CD4-positive, alpha-beta T cell treated with Interleukin-1 beta for 1 hour (primary cell): ENCODE results near the gene CC2D1B.
"Not testable (repeated sequence)": the region's sequence is repeated elsewhere in the genome, so short reads cannot be mapped to it uniquely, and the experiment has no call there.

Source experiments
- DNase-seq, 2 donors: peaks; one replicate each; pipeline ENCODE4 v3.0.0-alpha.2; 2020 to 2022

The CC2D1B gene

GRCh38 chr1:52365746-52366516, at the start of gene CC2D1B:
CC2D1B (minus strand) TSS chr1:52366205; CDS start chr1:52364620, 1,585 bp downstream.
- DNase-seq: peak; percentile 100

DNA sequence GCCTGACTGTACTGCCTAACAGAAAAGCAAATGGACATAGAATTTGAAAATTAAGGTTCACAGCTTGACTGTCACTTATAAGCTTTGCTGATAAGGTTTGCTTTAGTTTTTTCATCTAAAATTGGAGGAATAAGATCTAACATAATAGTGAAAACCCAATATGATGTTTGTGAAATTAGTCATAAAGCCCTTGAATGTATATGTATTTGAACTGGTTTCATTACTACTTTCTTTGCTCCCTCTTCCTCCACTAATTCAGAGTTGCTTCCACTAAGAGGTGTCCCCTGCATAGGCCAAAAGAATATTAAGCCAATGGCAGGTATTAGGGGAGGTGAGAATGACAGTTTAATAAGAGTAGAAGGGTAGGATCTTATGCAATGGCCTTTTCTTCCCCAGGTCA, 48.9 kb upstream of the CC2D1B start:
- DNase-seq: no peak

DNA sequence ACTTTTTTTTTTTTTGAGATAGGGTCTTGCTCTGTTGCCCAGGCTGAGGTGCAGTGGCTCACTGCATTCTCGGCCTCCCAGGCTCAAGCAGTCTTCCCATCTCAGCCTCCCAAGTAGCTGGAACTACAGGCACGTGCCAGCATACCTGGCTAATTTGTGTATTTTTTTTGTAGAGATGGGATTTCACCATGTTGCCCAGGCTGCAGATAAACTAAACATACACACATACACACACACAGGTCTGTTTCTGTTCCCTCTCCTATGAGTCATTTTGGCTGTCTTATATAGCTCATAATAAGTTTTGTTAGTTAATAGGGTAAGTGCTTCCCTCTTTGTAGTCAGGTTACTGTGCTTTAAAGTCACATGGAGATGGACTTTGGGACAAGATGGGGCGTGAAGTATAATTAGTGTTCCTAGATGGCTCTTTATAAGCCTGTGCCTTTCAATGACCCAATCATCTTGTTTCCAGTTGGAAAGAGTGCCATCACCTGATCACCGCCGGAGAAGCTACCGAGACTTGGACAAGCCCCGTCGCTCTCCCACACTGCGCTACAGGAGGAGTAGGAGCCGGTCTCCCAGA, 47.5 kb upstream of the CC2D1B start:
- no peak for DNase-seq

GRCh38 chr1:52404975-52405338, 39.0 kb upstream of the CC2D1B start:
- DNase-seq: no peak

DNA sequence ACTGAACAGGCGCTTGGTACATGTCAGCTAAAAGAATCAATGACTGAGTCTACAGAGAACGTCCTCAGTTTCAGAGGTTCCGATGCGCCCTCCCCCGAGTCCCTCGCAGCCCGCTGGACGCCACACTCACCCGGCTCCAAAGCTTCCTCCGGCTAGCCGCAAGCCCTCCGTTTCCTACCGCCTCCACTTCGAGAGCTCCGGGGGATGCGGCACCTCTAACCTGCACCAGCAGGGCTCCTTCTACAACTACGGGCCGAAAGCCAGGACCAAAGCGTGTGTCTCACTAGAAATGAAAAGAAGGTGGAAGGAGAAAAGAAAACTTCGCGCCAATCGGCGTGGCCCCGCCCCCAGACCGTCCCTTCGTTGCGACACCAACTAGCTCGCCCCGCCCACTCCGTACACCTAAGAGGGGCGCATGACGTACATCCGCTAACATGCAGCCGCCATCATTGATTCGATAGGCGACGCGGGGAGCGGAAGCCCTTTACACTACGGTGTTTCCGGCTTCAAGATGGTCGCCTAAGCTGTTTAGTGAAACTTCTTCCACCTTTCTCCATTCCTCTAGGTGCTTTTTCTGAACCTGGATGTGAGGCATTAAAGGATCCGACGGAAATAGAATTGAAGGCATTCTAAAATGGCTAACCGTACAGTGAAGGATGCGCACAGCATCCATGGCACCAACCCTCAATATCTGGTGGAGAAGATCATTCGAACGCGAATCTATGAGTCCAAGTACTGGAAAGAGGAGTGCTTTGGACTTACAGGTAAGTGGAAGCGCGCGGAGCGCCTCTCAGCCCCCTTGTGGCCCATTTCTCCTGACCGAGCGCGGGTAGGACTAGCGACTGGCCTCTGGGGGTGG, 38.3 kb upstream of the CC2D1B start, which contains the start of the genes ORC1 and PRPF38A:
Gene ORC1 (minus strand): TSS at position 308 of the 859 bp plus-strand sequence. CDS start 2,200 bp downstream, outside the sequence.
Gene PRPF38A (plus strand): TSS at position 487 of the 859 bp plus-strand sequence. CDS start 148 bp downstream, at position 635.
- DNase-seq: peak; percentile 96 to 97

DNA sequence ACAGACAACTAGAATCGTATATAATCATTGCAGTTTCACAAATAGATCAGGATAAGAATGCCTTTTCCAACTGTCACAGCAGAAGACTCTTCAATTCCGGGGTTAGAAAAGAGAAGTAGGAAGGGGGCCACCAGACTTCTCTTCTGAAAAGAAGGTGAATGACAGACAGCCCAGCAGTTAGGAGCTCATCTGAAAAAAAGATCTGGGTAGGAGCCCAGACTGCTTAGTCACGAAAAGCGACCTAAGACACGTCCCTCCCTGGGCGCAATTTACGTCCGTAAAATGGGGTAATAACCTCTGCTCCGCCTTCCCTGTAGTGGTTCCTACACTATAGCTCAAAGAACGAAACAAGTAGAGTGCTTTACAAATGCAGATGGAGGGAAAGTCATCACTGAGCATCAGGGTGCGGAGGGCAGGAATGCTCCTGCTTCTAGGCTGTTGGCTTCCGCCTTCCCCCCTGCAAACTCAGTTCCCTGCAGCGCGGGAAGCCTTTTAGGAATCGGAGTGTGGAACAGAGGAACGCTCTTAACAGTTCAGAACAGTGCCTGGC, 37.6 kb upstream of the CC2D1B start:
- peak; percentile 45 to 58 for DNase-seq

- DNase-seq: no peak
Measured at GRCh38 chr1:52402860-52403240, 36.8 kb upstream of the CC2D1B start.

DNA sequence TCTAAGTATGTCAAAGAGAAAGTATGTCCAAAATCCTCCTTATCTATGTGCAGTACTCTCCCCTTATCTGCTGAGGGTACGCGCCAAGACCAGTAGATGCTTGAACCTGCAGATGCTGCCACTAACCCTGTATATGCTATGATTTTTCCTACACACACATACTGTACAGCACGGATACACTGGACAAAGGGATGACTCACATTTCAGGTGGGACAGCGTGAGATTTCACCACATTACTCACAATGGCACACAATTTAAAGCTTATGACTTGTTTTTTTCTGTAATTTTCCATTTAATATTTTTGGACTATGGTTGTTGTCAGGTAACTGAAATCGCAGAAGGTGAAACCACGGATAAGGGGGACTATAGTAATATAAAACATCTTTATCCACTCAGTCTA, 34.1 kb upstream of the CC2D1B start:
- DNase-seq: no peak

GRCh38 chr1:52399629-52400028, 33.6 kb upstream of the CC2D1B start:
- DNase-seq: no peak

GRCh38 chr1:52393174-52393573, 27.2 kb upstream of the CC2D1B start:
- no peak for DNase-seq

- DNase-seq: no peak
Measured at GRCh38 chr1:52386458-52386857, 20.5 kb upstream of the CC2D1B start.

DNA sequence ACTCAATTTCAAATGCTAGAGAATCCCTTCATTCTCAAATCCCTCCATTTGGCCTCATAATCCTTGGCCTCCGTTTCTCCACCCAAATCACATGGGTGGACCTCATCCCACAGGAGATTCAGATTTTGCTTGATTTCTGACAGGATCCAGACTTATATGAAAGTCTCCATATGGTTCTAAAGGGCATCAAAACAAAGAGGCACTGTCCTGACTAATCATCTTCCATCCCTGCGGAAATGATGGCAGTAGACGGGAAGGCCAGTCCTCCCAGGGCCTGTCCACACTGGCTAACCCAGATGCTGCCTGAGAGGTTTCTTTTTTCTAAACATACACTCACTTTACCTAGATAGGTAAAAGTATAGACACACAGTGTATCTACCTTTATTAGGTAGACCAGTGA, 19.4 kb upstream of the CC2D1B start:
- no peak for DNase-seq

DNA sequence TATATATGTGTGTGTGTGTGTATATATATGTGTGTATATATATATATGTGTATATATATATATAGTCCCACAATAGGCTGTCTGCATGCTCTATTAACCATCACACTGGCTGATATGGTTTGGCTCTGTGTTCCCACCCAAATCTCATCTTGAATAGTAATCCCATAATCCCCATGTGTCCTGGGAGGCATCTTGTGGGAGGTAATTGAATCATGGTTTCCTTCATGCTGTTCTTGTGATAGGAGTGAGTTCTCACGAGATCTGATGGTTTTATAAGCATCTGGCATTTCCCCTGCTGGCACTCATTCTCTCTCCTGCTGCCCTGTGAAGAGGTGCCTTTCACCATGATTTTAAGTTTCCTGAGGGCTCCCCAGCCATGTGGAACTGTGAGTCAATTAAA, 3.8 kb upstream of the CC2D1B start:
- DNase-seq: not testable (repeated sequence)

GRCh38 chr1:52368383-52369172, 2.6 kb upstream of the CC2D1B start:
- peak; percentile 58 to 62 for DNase-seq

DNA sequence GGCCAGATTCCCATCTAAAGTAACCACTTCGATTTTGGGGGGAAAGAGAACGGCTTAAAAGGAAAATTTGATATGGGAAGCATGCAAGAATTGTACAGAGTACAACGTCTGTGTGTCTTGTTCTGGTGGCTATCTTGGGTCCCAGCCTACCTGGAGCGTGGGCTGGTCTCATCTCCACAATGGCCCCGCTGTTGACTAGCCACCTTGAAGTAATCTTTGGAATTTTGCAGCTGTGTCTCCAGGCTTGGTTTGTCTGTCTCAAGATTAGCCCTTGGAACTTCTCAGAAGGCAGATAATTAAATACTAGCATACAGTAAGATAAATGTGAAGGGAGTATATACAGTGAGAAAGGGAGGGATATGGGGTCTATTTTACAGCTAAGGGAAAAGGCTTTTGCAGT, 1.3 kb upstream of the CC2D1B start:
- DNase-seq: no peak

- DNase-seq: no peak
Measured at GRCh38 chr1:52366517-52366827, 467 bp upstream of the CC2D1B start.

- peak in 1 of 2 donors; percentile 36 for DNase-seq
Measured at GRCh38 chr1:52365071-52365745, 797 bp downstream of the CC2D1B start.

GRCh38 chr1:52364235-52364839, 1.7 kb downstream of the CC2D1B start:
- DNase-seq: peak in 1 of 2 donors; percentile 9

DNA sequence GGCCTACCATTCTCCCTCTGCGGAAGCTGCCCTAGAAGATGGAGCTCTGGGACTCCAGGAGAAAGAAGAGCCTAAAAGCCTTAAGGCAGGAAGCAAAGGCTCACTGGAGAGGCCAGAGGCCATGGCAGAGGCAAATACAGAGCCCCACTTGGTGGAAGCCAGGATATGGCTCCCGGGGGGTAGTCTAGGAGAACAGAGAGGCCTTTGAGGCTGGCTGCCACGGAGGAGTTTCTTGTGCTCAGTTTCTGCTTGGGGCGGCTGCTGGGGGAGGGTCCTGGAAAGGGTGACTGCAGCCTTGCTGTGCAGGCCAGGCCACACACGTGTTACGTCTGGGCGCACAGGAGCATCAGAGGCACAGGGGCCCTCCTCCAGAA, 5.4 kb downstream of the CC2D1B start:
- DNase-seq: no peak

GRCh38 chr1:52359676-52360594, 6.1 kb downstream of the CC2D1B start:
- DNase-seq: no peak
